K562 (cell line): ENCODE measurements around the gene TIGIT. TPM values are rescaled to one million over a fixed set of nuclear protein-coding genes. Genes with fewer than 3 reads are reported as not detected.

Experiments used
- ATAC-seq: fragments of 200-7000 bp; cut with Tn5 transposase; 3 replicates; pipeline ENCODE4 v1.9.1; 2020; ENCODE audit warnings: moderate library complexity
- BruUV-seq: library from RNA; stranded (reverse); fragments of 400-500 nt; replicated peaks from 2 replicates; lab custom pipeline; 2021; lab: Mats Ljungman, UMichigan
- CTCF ChIA-PET: fragments of 300-600 bp; formaldehyde crosslinking; extraction: SDS; loops from one replicate; lab custom pipeline; 2021; ENCODE audit warnings: low intra/inter-chr PET ratio; lab: Yijun Ruan, JAX
- POLR2A ChIA-PET: fragments of 300-600, 350-650 bp; sonication (Branson Sonifier 250); formaldehyde crosslinking; extraction: SDS; loops from one replicate; lab custom pipeline; 2021; ENCODE audit warnings: antibody characterized with exemption, inconsistent platforms; lab: Yijun Ruan, JAX
- DNase-seq, 4 experiments: peaks; one replicate each; pipeline versions ENCODE4 v3.0.0 to v3.0.0-alpha.2; 2011 to 2018; ENCODE audit warnings: low spot score in 3 of 4, mixed read lengths in 3 of 4; ENCODE audit errors: extremely low read depth in 1 of 4
- FAIRE-seq: peaks from 2 replicates; lab custom pipeline; 2011; peaks lifted over from hg19 to GRCh38; lab: Jason Lieb, UNC
- H2AFZ ChIP-seq: 2 replicates; pipeline ENCODE4 v1.6.0; 2011; ENCODE audit warnings: low read depth, low read length, control low read depth, inconsistent platforms
- H3K27ac ChIP-seq: fragments of 200-600 bp; 3 replicates; pipeline ENCODE4 v1.8.0; 2011; ENCODE audit warnings: low read depth, mild to moderate bottlenecking, control low read depth, inconsistent platforms, low read length, moderate library complexity, mixed read lengths; ENCODE audit errors: extremely low read depth
- H3K27me3 ChIP-seq, 2 experiments: fragments of 300-600 bp in 1 of 2; 2 replicates in 1 of 2; 3 replicates in 1 of 2; pipeline versions ENCODE4 v1.6.0 to v1.8.0; 2011; ENCODE audit warnings: inconsistent platforms in 2 of 2, low read length in 2 of 2, mild to moderate bottlenecking in 1 of 2, mixed read lengths in 1 of 2, moderate library complexity in 1 of 2; ENCODE audit not compliant: control insufficient read depth in 2 of 2, insufficient read depth in 2 of 2
- H3K36me3 ChIP-seq: fragments of 300-600 bp; 3 replicates; pipeline ENCODE4 v1.8.0; 2011; ENCODE audit warnings: mild to moderate bottlenecking, low read length, inconsistent platforms; ENCODE audit not compliant: control insufficient read depth, insufficient read depth
- H3K4me1 ChIP-seq, 2 experiments: fragments of 200-600 bp in 1 of 2; replicated peaks in 1 of 2; 2 replicates in 1 of 2; 3 replicates in 1 of 2; pipeline versions ENCODE4 v1.5.1 to v1.8.0; 2011; ENCODE audit warnings: inconsistent platforms in 2 of 2, low read length in 2 of 2, mild to moderate bottlenecking in 1 of 2, mixed read lengths in 1 of 2, moderate library complexity in 1 of 2; ENCODE audit not compliant: control insufficient read depth in 2 of 2, insufficient read depth in 2 of 2
- H3K4me2 ChIP-seq: 2 replicates; pipeline ENCODE4 v1.6.1; 2011; ENCODE audit warnings: low read length, control low read depth, inconsistent platforms, mixed read lengths; ENCODE audit not compliant: insufficient read depth
- H3K4me3 ChIP-seq: fragments of 200-600 bp; sonication (generic), shearing (Covaris generic); 2 replicates; pipeline ENCODE4 v1.5.1; 2016; ENCODE audit warnings: control low read depth, inconsistent platforms
- H3K79me2 ChIP-seq: fragments of 200-600 bp; 3 replicates; pipeline ENCODE4 v1.8.0; 2011; ENCODE audit warnings: low read length, inconsistent platforms; ENCODE audit not compliant: control insufficient read depth, insufficient read depth
- H3K9ac ChIP-seq, 2 experiments: 2 replicates each; pipeline versions ENCODE4 v1.6.0 to v1.6.1; 2011; ENCODE audit warnings: low read depth in 2 of 2, low read length in 2 of 2, control low read depth in 1 of 2, inconsistent platforms in 1 of 2, mild to moderate bottlenecking in 1 of 2, mixed read lengths in 1 of 2; ENCODE audit not compliant: insufficient read depth in 1 of 2
- H3K9me1 ChIP-seq: one replicate; pipeline ENCODE4 v1.6.0; 2011; ENCODE audit warnings: inconsistent platforms, mild to moderate bottlenecking, low read length, moderate library complexity; ENCODE audit not compliant: control insufficient read depth, insufficient read depth
- H3K9me3 ChIP-seq: replicated peaks from 2 replicates; pipeline ENCODE4 v1.5.1; 2011; ENCODE audit warnings: low read depth, low read length, inconsistent platforms; ENCODE audit not compliant: control insufficient read depth, insufficient read depth
- H4K20me1 ChIP-seq: replicated peaks from 2 replicates; pipeline ENCODE4 v1.6.1; 2011; ENCODE audit warnings: low read length, inconsistent platforms, mixed read lengths; ENCODE audit not compliant: control insufficient read depth, insufficient read depth
- BCL6 ChIP-seq: fragments of 250-450 bp; sonication (Bioruptor Pico); IDR thresholded peaks from 2 replicates; pipeline ENCODE4 v1.4.0; 2020
- DMBX1 ChIP-seq: fragments of 250-450 bp; sonication (Bioruptor Pico); IDR thresholded peaks from 2 replicates; pipeline ENCODE4 v1.8.0; 2022; ENCODE audit warnings: inconsistent platforms, mild to moderate bottlenecking, moderate library complexity, borderline replicate concordance
- IFI16 ChIP-seq: fragments of 250-450 bp; sonication (Bioruptor Pico); IDR thresholded peaks from 2 replicates; pipeline ENCODE4 v2.1.2; 2022; ENCODE audit warnings: mild to moderate bottlenecking, inconsistent platforms
- KHSRP ChIP-seq: fragments of 450-650 bp; IDR thresholded peaks from 2 replicates; pipeline ENCODE4 v1.6.1; 2017
- L3MBTL2 ChIP-seq: fragments of 450-650 bp; IDR thresholded peaks from 2 replicates; pipeline ENCODE4 v1.6.1; 2016; ENCODE audit warnings: mild to moderate bottlenecking, moderate library complexity
- MTA2 ChIP-seq: fragments of 450-650 bp; IDR thresholded peaks from 2 replicates; pipeline ENCODE4 v1.6.1; 2016; ENCODE audit warnings: low read depth
- NFIX ChIP-seq: fragments of 250-450 bp; sonication (Bioruptor Pico); IDR thresholded peaks from 2 replicates; pipeline ENCODE4 v1.4.0; 2020; ENCODE audit warnings: low read depth, mild to moderate bottlenecking, moderate library complexity
- NFYB ChIP-seq: IDR thresholded peaks from 2 replicates; pipeline ENCODE4 v1.6.1; 2011; ENCODE audit warnings: mild to moderate bottlenecking, moderate library complexity; ENCODE audit not compliant: insufficient read length; ENCODE audit errors: extremely low read depth
- NONO ChIP-seq, 2 experiments: fragments of 200-400 bp in 1 of 2; fragments of 450-650 bp in 1 of 2; formaldehyde crosslinking in 1 of 2; IDR thresholded peaks; 2 replicates each; pipeline ENCODE4 v1.6.1; 2017; ENCODE audit warnings: low read depth in 2 of 2, mild to moderate bottlenecking in 2 of 2, moderate library complexity in 2 of 2, low read length in 1 of 2
- POLR2AphosphoS2 ChIP-seq: IDR thresholded peaks from 2 replicates; pipeline ENCODE4 v1.6.1; 2012; ENCODE audit warnings: low read length, improper control_type of control experiment
- PRPF4 ChIP-seq: fragments of 200-400 bp; formaldehyde crosslinking; IDR thresholded peaks from one replicate; pipeline ENCODE4 v1.6.1; 2017; ENCODE audit warnings: low read length, low read depth, mild to moderate bottlenecking; ENCODE audit not compliant: insufficient read depth, poor library complexity, severe bottlenecking
- RBM34 ChIP-seq: fragments of 200-400 bp; formaldehyde crosslinking; IDR thresholded peaks from 2 replicates; pipeline ENCODE4 v1.6.1; 2018; ENCODE audit warnings: low read length, borderline replicate concordance; ENCODE audit not compliant: insufficient read depth
- XRCC4 ChIP-seq: IDR thresholded peaks from one replicate; pipeline ENCODE4 v1.6.1; 2011; ENCODE audit not compliant: insufficient read depth, insufficient read length; ENCODE audit errors: extremely low read depth
- ZNF12 ChIP-seq: sonication (generic); formaldehyde crosslinking; IDR thresholded peaks from 2 replicates; pipeline ENCODE4 v1.4.0; 2020; ENCODE audit warnings: mild to moderate bottlenecking, missing genetic modification reagents
- ZNF174 ChIP-seq: fragments of 250-450 bp; sonication (Bioruptor Pico); IDR thresholded peaks from 2 replicates; pipeline ENCODE4 v1.4.0; 2020; ENCODE audit warnings: mild to moderate bottlenecking
- WGBS: fragments of 100-300 bp; shearing (Covaris generic); methylation state at CpG from one replicate; pipeline ENCODE4 v1.1.6; 2016; ENCODE audit warnings: low coverage, mixed read lengths; ENCODE audit not compliant: insufficient coverage; ENCODE audit errors: missing lambda C conversion rate; 5-methylcytosine and 5-hydroxymethylcytosine counted together
- in situ Hi-C: fragments of 300-500 bp; cut with MboI; formaldehyde crosslinking; loops from 4 replicates; pipeline ENCODE4 v1.15.0; 2018; ENCODE audit warnings: inconsistent platforms, mixed read lengths
- intact Hi-C: fragments of 100-400 bp; cut with micrococcal nuclease; formaldehyde crosslinking; loops from 2 replicates; pipeline ENCODE4 v1.14.2; 2022
- polyA plus RNA-seq, 8 experiments: library from polyadenylated mRNA; depleted of rRNA in 4 of 8; stranded (reverse) in 5 of 8; unstranded in 3 of 8; fragments of >200 nt; fragmentation: Nextera tagmentation in 2 of 8; fragmentation: Illumina TruSeq in 1 of 8; extraction: Ambion mirVana in 2 of 8; extraction: Trizol in 1 of 8; gene quantifications; 2 replicates each; pipeline versions ENCODE4 v1.2.1 to v1.2.3, GENCODE V29; 2011 to 2014; ENCODE audit warnings: inconsistent platforms in 1 of 8, missing spikeins in 1 of 8
- total RNA-seq, 7 experiments: library from RNA; depleted of rRNA in 6 of 7; stranded (reverse); fragments of >200 nt in 6 of 7; fragmentation: Illumina TruSeq in 2 of 7; extraction: Trizol in 2 of 7; gene quantifications; 2 replicates each; pipeline versions ENCODE4 v1.2.1 to v1.2.3, GENCODE V29; 2011 to 2021; ENCODE audit warnings: low replicate concordance in 1 of 7
- TF ChIP-seq, protein P1 (sequence below): fragments of 250-450 bp; sonication (Bioruptor Pico); IDR thresholded peaks from 2 replicates; pipeline ENCODE4 v1.4.0; 2020
- TF ChIP-seq, protein P2 (sequence below): fragments of 450-650 bp; conservative IDR thresholded peaks from 2 replicates; pipeline ENCODE4 v1.6.1; 2016; ENCODE audit warnings: missing genetic modification characterization, low read depth, mild to moderate bottlenecking, missing compliant biosample characterization, moderate library complexity
- TF ChIP-seq, protein P3 (sequence below): fragments of 450-650 bp; formaldehyde crosslinking; IDR thresholded peaks from 2 replicates; pipeline ENCODE4 v1.4.0; 2020; ENCODE audit warnings: mild to moderate bottlenecking, moderate library complexity
- TF ChIP-seq, protein P4 (sequence below): fragments of 250-450 bp; sonication (Bioruptor Pico); IDR thresholded peaks from 2 replicates; pipeline ENCODE4 v1.8.0; 2021; ENCODE audit warnings: borderline replicate concordance, mild to moderate bottlenecking, moderate library complexity; ENCODE audit not compliant: poor library complexity, severe bottlenecking

Gene TIGIT
- total and polyA plus RNA-seq, 9 of the 15 experiments (the other 6 are each of a cell fraction or from before 2014, with no cell fraction given): 0.11 TPM; not detected in 8

DNA sequence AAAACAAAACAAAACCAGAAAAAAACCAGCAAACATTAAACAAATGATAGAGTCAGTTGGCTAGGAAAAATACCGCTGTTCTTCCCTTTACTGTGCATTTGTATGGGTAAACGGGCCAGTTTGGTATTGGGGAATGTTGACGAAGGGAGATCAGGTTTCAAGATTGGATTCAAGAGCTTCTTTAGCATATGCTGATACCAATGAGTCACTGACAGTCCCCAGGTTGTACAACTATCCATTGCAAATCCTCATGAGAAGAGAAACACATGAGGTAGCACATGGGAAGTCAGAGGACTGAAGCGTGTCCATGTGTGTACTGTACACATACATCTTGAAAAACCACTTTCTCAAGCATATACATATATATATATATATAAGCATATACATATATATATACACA lies 25.6 kb downstream of the TIGIT start (continued):
- TF ChIP-seq, protein P1, sequence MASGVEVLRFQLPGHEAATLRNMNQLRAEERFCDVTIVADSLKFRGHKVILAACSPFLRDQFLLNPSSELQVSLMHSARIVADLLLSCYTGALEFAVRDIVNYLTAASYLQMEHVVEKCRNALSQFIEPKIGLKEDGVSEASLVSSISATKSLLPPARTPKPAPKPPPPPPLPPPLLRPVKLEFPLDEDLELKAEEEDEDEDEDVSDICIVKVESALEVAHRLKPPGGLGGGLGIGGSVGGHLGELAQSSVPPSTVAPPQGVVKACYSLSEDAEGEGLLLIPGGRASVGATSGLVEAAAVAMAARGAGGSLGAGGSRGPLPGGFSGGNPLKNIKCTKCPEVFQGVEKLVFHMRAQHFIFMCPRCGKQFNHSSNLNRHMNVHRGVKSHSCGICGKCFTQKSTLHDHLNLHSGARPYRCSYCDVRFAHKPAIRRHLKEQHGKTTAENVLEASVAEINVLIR (CRISPR knock-in tag): no peak
- TF ChIP-seq POLR2AphosphoS2: no peak
- no peak for TF ChIP-seq NFYB
- no peak for TF ChIP-seq MTA2
- no peak for TF ChIP-seq RBM34
- TF ChIP-seq, protein P2, sequence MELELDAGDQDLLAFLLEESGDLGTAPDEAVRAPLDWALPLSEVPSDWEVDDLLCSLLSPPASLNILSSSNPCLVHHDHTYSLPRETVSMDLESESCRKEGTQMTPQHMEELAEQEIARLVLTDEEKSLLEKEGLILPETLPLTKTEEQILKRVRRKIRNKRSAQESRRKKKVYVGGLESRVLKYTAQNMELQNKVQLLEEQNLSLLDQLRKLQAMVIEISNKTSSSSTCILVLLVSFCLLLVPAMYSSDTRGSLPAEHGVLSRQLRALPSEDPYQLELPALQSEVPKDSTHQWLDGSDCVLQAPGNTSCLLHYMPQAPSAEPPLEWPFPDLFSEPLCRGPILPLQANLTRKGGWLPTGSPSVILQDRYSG (tag): no peak
- TF ChIP-seq, protein P3, sequence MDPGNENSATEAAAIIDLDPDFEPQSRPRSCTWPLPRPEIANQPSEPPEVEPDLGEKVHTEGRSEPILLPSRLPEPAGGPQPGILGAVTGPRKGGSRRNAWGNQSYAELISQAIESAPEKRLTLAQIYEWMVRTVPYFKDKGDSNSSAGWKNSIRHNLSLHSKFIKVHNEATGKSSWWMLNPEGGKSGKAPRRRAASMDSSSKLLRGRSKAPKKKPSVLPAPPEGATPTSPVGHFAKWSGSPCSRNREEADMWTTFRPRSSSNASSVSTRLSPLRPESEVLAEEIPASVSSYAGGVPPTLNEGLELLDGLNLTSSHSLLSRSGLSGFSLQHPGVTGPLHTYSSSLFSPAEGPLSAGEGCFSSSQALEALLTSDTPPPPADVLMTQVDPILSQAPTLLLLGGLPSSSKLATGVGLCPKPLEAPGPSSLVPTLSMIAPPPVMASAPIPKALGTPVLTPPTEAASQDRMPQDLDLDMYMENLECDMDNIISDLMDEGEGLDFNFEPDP (CRISPR knock-in tag): no peak

DNA sequence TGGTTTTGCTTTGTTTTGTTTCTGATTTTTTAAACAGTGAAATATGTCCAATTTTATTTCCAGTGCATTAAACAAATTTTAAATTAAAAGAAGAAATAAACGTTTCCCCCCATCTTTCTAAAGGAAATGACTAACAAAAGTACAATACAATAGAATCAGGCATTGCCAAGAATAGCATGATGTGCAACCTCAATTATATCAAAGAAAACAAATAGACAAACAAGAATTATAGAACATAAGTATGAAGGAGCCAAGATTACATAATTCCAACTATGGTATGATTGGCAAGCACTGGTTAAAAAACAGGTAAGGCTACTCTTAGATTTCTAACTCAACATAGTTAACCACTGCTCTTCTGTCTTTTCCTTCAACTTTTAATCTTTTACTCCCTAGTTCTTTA lies 26.4 kb downstream of the TIGIT start:
- H3K79me2 ChIP-seq: no peaks in the 10 kb centered on the region
- no peaks in the 10 kb centered on the region for H3K27me3 ChIP-seq
- H3K4me2 ChIP-seq: no peak overlapping the region
- ChIA-PET CTCF (no interaction called here), POLR2A (no interaction called here)
- H4K20me1 ChIP-seq: no peaks in the 10 kb centered on the region
- H3K4me3 ChIP-seq: no peak overlapping the region
- FAIRE-seq: no peak
- no peak for DNase-seq
- no peak overlapping the region for H3K27ac ChIP-seq
- no peaks in the 10 kb centered on the region for H3K36me3 ChIP-seq
- ATAC-seq: no peak
- intact Hi-C loops: no loop called here
- no peaks in the 10 kb centered on the region for H3K9me1 ChIP-seq
- in situ Hi-C loops: no loop called here
- no peak overlapping the region for H3K9ac ChIP-seq
- BruUV-seq: no TSS peak
- no peaks in the 10 kb centered on the region for H3K9me3 ChIP-seq
- H3K4me1 ChIP-seq: no peaks in the 10 kb centered on the region
- no peak overlapping the region for H2AFZ ChIP-seq
- WGBS: 0% methylated on average over 1 of the region's 1 CpG
- no peak for TF ChIP-seq DMBX1 (CRISPR knock-in tag)
- TF ChIP-seq, protein P4, sequence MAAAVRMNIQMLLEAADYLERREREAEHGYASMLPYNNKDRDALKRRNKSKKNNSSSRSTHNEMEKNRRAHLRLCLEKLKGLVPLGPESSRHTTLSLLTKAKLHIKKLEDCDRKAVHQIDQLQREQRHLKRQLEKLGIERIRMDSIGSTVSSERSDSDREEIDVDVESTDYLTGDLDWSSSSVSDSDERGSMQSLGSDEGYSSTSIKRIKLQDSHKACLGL (CRISPR knock-in tag): no peak
- no peak for TF ChIP-seq XRCC4
- no peak for TF ChIP-seq NONO (IDR thresholded peaks at IDR 0.05; ENCODE audit: low read depth in 2 of 2, low read length in 1 of 2)
- TF ChIP-seq PRPF4: no peak
- no peak for TF ChIP-seq ZNF174 (CRISPR knock-in tag)
- TF ChIP-seq L3MBTL2: no peak
- TF ChIP-seq KHSRP: no peak
- no peak for TF ChIP-seq ZNF12 (CRISPR knock-in tag)
- TF ChIP-seq IFI16 (CRISPR knock-in tag): no peak
- no peak for TF ChIP-seq NFIX (CRISPR knock-in tag)
- no peak for TF ChIP-seq BCL6 (CRISPR knock-in tag)
